ENCODE measurements around the gene PRLH. TPM values are rescaled to one million over a fixed set of nuclear protein-coding genes. Genes with fewer than 3 reads are reported as not detected.
A peak's percentile ranks its signal among the peaks of the same experiment; 100 is the strongest.

The PRLH gene
- total RNA-seq, 1 experiment from 2014 or later = not detected

GRCh38 chr2:237539681-237540080, 26.7 kb upstream of the PRLH start:
- DNase-seq (ENCODE audit: low read depth) = no peak

GRCh38 chr2:237540223-237540775, 26.1 kb upstream of the PRLH start:
- no peak for DNase-seq (ENCODE audit: low read depth)

GRCh38 chr2:237540823-237541222, 25.6 kb upstream of the PRLH start:
- DNase-seq (ENCODE audit: low read depth) = peak; percentile 79

- DNase-seq (ENCODE audit: low read depth) = no peak
Observed at GRCh38 chr2:237541243-237541642, 25.1 kb upstream of the PRLH start.

GRCh38 chr2:237542001-237542704, 24.2 kb upstream of the PRLH start:
- DNase-seq (ENCODE audit: low read depth) = no peak

GRCh38 chr2:237546040-237546875, 20.1 kb upstream of the PRLH start:
- DNase-seq (ENCODE audit: low read depth) = no peak

GRCh38 chr2:237546876-237547395, 19.4 kb upstream of the PRLH start:
- DNase-seq (ENCODE audit: low read depth) = no peak

- DNase-seq (ENCODE audit: low read depth) = no peak
Observed at GRCh38 chr2:237547841-237548416, 18.4 kb upstream of the PRLH start.

- no peak for DNase-seq (ENCODE audit: low read depth)
Observed at GRCh38 chr2:237549216-237549615, 17.2 kb upstream of the PRLH start.

- DNase-seq (ENCODE audit: low read depth) = no peak
Observed at GRCh38 chr2:237549643-237550415, 16.5 kb upstream of the PRLH start.

GRCh38 chr2:237551071-237551574, 15.3 kb upstream of the PRLH start:
- DNase-seq (ENCODE audit: low read depth) = no peak

GRCh38 chr2:237552908-237553307, 13.5 kb upstream of the PRLH start:
- DNase-seq (ENCODE audit: low read depth) = no peak

GRCh38 chr2:237553948-237554347, 12.4 kb upstream of the PRLH start:
- DNase-seq (ENCODE audit: low read depth) = no peak

GRCh38 chr2:237555560-237555959, 10.8 kb upstream of the PRLH start:
- DNase-seq (ENCODE audit: low read depth) = no peak

- peak; percentile 51 for DNase-seq (ENCODE audit: low read depth)
Observed at GRCh38 chr2:237556773-237557632, 9.4 kb upstream of the PRLH start.

- DNase-seq (ENCODE audit: low read depth) = peak; percentile 79
Observed at GRCh38 chr2:237557633-237558015, 8.8 kb upstream of the PRLH start.

- DNase-seq (ENCODE audit: low read depth) = peak; percentile 87
Observed at GRCh38 chr2:237558961-237559641, 7.3 kb upstream of the PRLH start.

- DNase-seq (ENCODE audit: low read depth) = no peak
Observed at GRCh38 chr2:237561221-237561620, 5.2 kb upstream of the PRLH start.

GRCh38 chr2:237563816-237564215, 2.6 kb upstream of the PRLH start:
- DNase-seq (ENCODE audit: low read depth) = peak; percentile 59
